Mucosa of descending colon (tissue), 3 donors: ENCODE data around the gene KCNK7. TPM values are rescaled to one million over a fixed set of nuclear protein-coding genes. Genes with fewer than 3 reads are reported as not detected.
A peak's percentile ranks its signal among the peaks of the same experiment; 100 is the strongest.

Experiments
- ATAC-seq: fragments of 200-7000 bp; cut with Tn5 transposase; one replicate; pipeline ENCODE4 v1.9.1; 2020; ENCODE audit warnings: mild to moderate bottlenecking, moderate library complexity
- DNase-seq, 3 donors: peaks; one replicate each; pipeline ENCODE4 v3.0.0-alpha.2; 2020
- H3K36me3 ChIP-seq: fragments of 200-600 bp; one replicate; pipeline ENCODE4 v1.8.0; 2021; ENCODE audit warnings: low read depth, mild to moderate bottlenecking
- H3K4me1 ChIP-seq: fragments of 200-600 bp; one replicate; pipeline ENCODE4 v1.8.0; 2021; ENCODE audit warnings: low read depth, mild to moderate bottlenecking
- H3K4me3 ChIP-seq: fragments of 200-600 bp; one replicate; pipeline ENCODE4 v1.8.0; 2021; ENCODE audit warnings: mild to moderate bottlenecking
- H3K9me3 ChIP-seq: fragments of 200-600 bp; one replicate; pipeline ENCODE4 v1.8.0; 2021; ENCODE audit warnings: mild to moderate bottlenecking
- CTCF ChIP-seq: fragments of 200-600 bp; IDR thresholded peaks from one replicate; pipeline ENCODE4 v1.8.0; 2022; ENCODE audit warnings: antibody characterized with exemption, mild to moderate bottlenecking
- intact Hi-C, 2 donors: fragments of 100-400 bp; cut with DNase I in 1 of 2; cut with micrococcal nuclease in 1 of 2; formaldehyde crosslinking; loops; one replicate each; pipeline versions ENCODE4 v1.11.0 to v1.11.1; 2022; cut with DNase I, micrococcal nuclease
- total RNA-seq, 3 donors: library from RNA; stranded (reverse); fragmentation: NEBNext Ultra II Directional in 2 of 3; extraction: Animal tissue kit (Norgen Biotek cat#: 25700) in 2 of 3; gene quantifications; one replicate each; pipeline versions ENCODE4 v1.2.1 to v1.2.4, GENCODE V29; 2021 to 2023
- donor health status: DM: no; HTN: no; CAD: no; lungs with moderate emphysema.
- donor health status: DM: no; HTN: no; CAD: no.
- donor health status: DM: no; HTN: yes; CAD: no.

The KCNK7 gene
- total RNA-seq, 3 donors from 2014 or later: 0.49 to 1.7 (median 1.5) TPM

DNA sequence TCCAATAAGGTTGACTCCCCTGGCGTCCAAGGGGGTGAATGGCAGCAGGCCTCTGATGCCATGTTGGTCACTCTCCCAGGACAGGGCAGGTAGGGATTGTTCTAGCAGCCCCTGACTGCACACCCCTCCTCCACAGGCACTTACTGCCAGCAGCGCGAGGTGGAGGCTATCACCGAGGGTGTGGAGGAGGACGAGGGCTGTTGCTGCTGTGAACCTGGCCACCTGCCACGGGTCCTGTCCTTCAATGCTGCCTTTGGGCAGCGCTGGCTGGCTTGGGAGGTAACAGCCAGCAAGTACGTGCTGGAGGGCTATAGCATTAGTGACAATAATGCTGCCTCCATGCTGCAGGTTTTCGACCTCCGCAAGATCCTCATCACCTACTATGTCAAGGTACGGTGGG, 34.6 kb upstream of the KCNK7 start:
- intact Hi-C loops: no loop called here
- ATAC-seq: no peak
- Histone ChIP-seq H3K36me3 (peaks cover 7% of the 10 kb centered on the region), H3K4me1 (no peaks in the 10 kb centered on the region), H3K9me3 (no peaks in the 10 kb centered on the region), H3K4me3 (no peak overlapping the region)
- DNase-seq: no peak
- TF ChIP-seq CTCF: no peak

- intact Hi-C loops: no loop called here
- H3K4me1 ChIP-seq: no peaks in the 10 kb centered on the region
- ATAC-seq: no peak
- no peak for TF ChIP-seq CTCF
- no peaks in the 10 kb centered on the region for H3K9me3 ChIP-seq
- no peak for DNase-seq
- H3K4me3 ChIP-seq: no peak overlapping the region
- peaks cover 7% of the 10 kb centered on the region for H3K36me3 ChIP-seq
Measured at GRCh38 chr11:65629579-65629978, 34.0 kb upstream of the KCNK7 start.

DNA sequence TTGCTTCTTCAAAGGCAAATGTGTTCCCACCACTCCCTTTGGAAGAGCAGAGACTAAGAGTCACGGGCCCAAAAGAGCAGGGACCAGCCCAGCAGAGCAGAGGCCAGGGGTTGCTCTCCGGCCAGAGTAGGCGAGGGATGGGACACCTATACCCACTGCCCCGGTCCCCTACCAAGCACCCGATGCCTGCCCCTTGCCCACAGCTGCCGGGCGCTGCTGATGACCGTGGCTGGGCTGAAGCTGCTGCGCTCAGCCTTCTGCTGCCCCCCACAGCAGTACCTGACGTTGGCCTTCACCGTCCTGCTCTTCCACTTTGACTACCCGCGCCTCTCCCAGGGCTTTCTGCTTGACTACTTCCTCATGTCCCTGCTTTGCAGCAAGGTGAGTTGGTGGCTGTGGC, 31.6 kb upstream of the KCNK7 start:
- H3K4me1 ChIP-seq: no peaks in the 10 kb centered on the region
- H3K4me3 ChIP-seq: no peak overlapping the region
- TF ChIP-seq CTCF: no peak
- ATAC-seq (no peak), DNase-seq (no peak)
- intact Hi-C loops: no loop called here
- H3K36me3 ChIP-seq: peaks cover 7% of the 10 kb centered on the region
- no peaks in the 10 kb centered on the region for H3K9me3 ChIP-seq

DNA sequence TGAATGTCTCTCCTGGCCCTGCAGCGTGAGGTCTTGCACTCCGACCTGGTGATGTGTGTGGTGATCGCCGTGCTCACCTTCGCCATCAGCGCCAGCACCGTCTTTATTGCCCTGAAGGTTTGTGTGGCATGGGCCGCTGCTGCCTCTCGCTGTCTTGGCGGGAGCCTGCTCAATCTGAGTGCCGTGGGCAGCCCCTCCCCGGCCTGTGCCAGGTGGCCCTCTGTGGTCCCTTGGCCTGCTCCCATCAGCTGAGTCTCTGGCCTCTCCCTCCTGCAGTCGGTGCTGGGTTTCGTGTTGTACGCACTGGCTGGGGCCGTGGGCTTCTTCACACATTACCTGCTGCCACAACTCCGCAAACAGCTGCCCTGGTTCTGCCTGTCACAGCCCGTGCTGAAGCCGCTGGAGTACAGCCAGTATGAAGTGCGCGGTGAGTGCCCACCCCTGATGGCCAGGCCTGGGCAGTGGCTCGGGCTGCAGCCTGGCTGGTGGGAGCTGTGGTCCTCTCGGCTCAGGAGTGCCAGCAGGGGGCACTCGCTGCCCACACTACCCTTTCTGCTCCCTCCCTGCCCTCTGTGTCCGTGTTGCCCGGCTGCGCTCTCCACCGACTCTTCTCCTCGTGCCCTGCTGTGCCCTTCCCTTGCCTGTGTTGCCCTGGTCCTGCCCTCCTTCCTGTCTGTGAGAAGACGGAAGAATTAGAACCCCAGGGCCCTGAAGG, 30.2 kb upstream of the KCNK7 start:
- intact Hi-C loops: no loop called here
- TF ChIP-seq CTCF: peak; percentile 41
- Histone ChIP-seq H3K36me3 (peaks cover 7% of the 10 kb centered on the region), H3K4me1 (no peaks in the 10 kb centered on the region), H3K4me3 (no peak overlapping the region), H3K9me3 (no peaks in the 10 kb centered on the region)
- DNase-seq (peak in 2 of 3 donors; percentile 75 to 77), ATAC-seq (peak; percentile 84)

GRCh38 chr11:65624931-65625627, 29.5 kb upstream of the KCNK7 start:
- Histone ChIP-seq H3K9me3 (no peaks in the 10 kb centered on the region), H3K36me3 (peaks cover 7% of the 10 kb centered on the region), H3K4me3 (no peak overlapping the region), H3K4me1 (no peaks in the 10 kb centered on the region)
- intact Hi-C loops: no loop called here
- DNase-seq: no peak
- ATAC-seq: no peak
- TF ChIP-seq CTCF: no peak
